Tibial artery (tissue), 4 donors: Measurements from ENCODE around the gene AKAP8L.

Source experiments
- DNase-seq, 2 donors: peaks; one replicate each; pipeline ENCODE4 v3.0.0-alpha.2; 2019
- H3K27ac ChIP-seq, 2 donors: fragments of 200-600 bp; sonication (generic) in 1 of 2; 1 replicate in 1 of 2; 2 replicates in 1 of 2; pipeline ENCODE4 v1.5.1; 2018 to 2019; ENCODE audit warnings: mild to moderate bottlenecking in 1 of 2
- H3K27me3 ChIP-seq, 2 donors: fragments of 200-600 bp; sonication (generic) in 1 of 2; one replicate each; pipeline versions ENCODE4 v1.5.1 to v1.6.0; 2016 to 2019
- H3K36me3 ChIP-seq, 3 donors: fragments of 200-600 bp; sonication (generic) in 2 of 3; one replicate each; pipeline ENCODE4 v1.5.1; 2016 to 2019; ENCODE audit warnings: mild to moderate bottlenecking in 2 of 3
- H3K4me1 ChIP-seq, 4 donors: fragments of 200-600 bp; sonication (generic) in 2 of 4; 1 replicate in 3 of 4; 2 replicates in 1 of 4; pipeline ENCODE4 v1.5.1; 2016 to 2019
- H3K4me3 ChIP-seq, 2 donors: fragments of 200-600 bp; sonication (generic) in 1 of 2; 1 replicate in 1 of 2; 2 replicates in 1 of 2; pipeline ENCODE4 v1.5.1; 2018 to 2019; ENCODE audit warnings: mild to moderate bottlenecking in 2 of 2
- H3K9me3 ChIP-seq, 3 donors: fragments of 200-600 bp; sonication (generic) in 1 of 3; one replicate each; pipeline ENCODE4 v1.5.1; 2016 to 2019
- CTCF ChIP-seq, 2 experiments: fragments of 200-600 bp in 1 of 2; fragments of 450-650 bp in 1 of 2; IDR thresholded peaks; one replicate each; pipeline ENCODE4 v1.5.1; 2017 to 2019; ENCODE audit warnings: antibody characterized with exemption in 2 of 2, mild to moderate bottlenecking in 1 of 2, moderate library complexity in 1 of 2
- intact Hi-C: fragments of 100-400 bp; cut with DNase I; formaldehyde crosslinking; loops from one replicate; pipeline ENCODE4 v1.15.0; 2023; ENCODE audit warnings: low total_unique reads

Gene AKAP8L

GRCh38 chr19:15381864-15382263 lies 36.9 kb downstream of the AKAP8L start:
- intact Hi-C loops: no loop called here
- TF ChIP-seq CTCF (IDR thresholded peaks at IDR 0.05): no peak

GRCh38 chr19:15381429-15381828 lies 37.4 kb downstream of the AKAP8L start:
- Histone ChIP-seq H3K27ac (no peak overlapping the region), H3K4me3 (no peak overlapping the region), H3K4me1 (peaks cover 0 to 27% (median 27%) of the 10 kb centered on the region in 4 donors), H3K27me3 (no peaks in the 10 kb centered on the region), H3K9me3 (no peaks in the 10 kb centered on the region), H3K36me3 (peaks cover 0 to 12% (median 2%) of the 10 kb centered on the region in 3 donors)
- TF ChIP-seq CTCF (IDR thresholded peaks at IDR 0.05): no peak
- no peak for DNase-seq
- intact Hi-C loops: no loop called here

More at GRCh38 chr19:15381864-15382263, 36.9 kb downstream of the AKAP8L start:
- Histone ChIP-seq H3K9me3 (no peaks in the 10 kb centered on the region), H3K4me3 (no peak overlapping the region), H3K27ac (no peak overlapping the region), H3K27me3 (no peaks in the 10 kb centered on the region), H3K36me3 (peaks cover 0 to 17% (median 6%) of the 10 kb centered on the region in 3 donors), H3K4me1 (peaks cover 0 to 22% (median 22%) of the 10 kb centered on the region in 4 donors)
- no peak for DNase-seq

- intact Hi-C loops: loop anchor here (5.0 kb wide), 2 partner anchors 113 to 203 kb away; no protein-coding TSS in a partner anchor
- TF ChIP-seq CTCF (IDR thresholded peaks at IDR 0.05): no peak
- H3K27me3 ChIP-seq: no peaks in the 10 kb centered on the region
- DNase-seq: peak in 1 of 2 donors; percentile 46
- no peaks in the 10 kb centered on the region for H3K9me3 ChIP-seq
- H3K36me3 ChIP-seq: peaks cover 0 to 10% (median 0%) of the 10 kb centered on the region in 3 donors
- H3K4me3 ChIP-seq: peak overlapping the region; percentile 72 to 87
- H3K27ac ChIP-seq: peak overlapping the region; percentile 97
- H3K4me1 ChIP-seq: peaks cover 0 to 40% (median 39%) of the 10 kb centered on the region in 4 donors
These were observed 38.7 kb downstream of the AKAP8L start for GRCh38 chr19:15379999-15380647.

GRCh38 chr19:15379083-15379998 lies 39.4 kb downstream of the AKAP8L start, which contains the start of gene AKAP8:
Gene AKAP8, minus strand, starts transcription at chr19:15379787. Its CDS starts 56 bp downstream, at chr19:15379731.
- intact Hi-C loops: loop anchor here (5.0 kb wide), 2 partner anchors 112 to 202 kb away; no protein-coding TSS in a partner anchor
- peaks cover 0 to 10% (median 0%) of the 10 kb centered on the region in 3 donors for H3K36me3 ChIP-seq
- H3K27me3 ChIP-seq: no peaks in the 10 kb centered on the region
- H3K4me1 ChIP-seq: peaks cover 0 to 48% (median 47%) of the 10 kb centered on the region in 4 donors
- H3K4me3 ChIP-seq: peak within 1 kb of the TSS; percentile 72 to 87
- H3K27ac ChIP-seq: peak within 1 kb of the TSS; percentile 97
- no peaks in the 10 kb centered on the region for H3K9me3 ChIP-seq
- DNase-seq: peak; percentile 97 to 99
- no peak for TF ChIP-seq CTCF (IDR thresholded peaks at IDR 0.05)

GRCh38 chr19:15378534-15379082 lies 40.2 kb downstream of the AKAP8L start:
- intact Hi-C loops: loop anchor here (5.0 kb wide), 2 partner anchors 111 to 201 kb away; no protein-coding TSS in a partner anchor
- H3K4me3 ChIP-seq: peak overlapping the region; percentile 72 to 87
- peaks cover 0 to 55% (median 54%) of the 10 kb centered on the region in 4 donors for H3K4me1 ChIP-seq
- H3K9me3 ChIP-seq: no peaks in the 10 kb centered on the region
- TF ChIP-seq CTCF (IDR thresholded peaks at IDR 0.05): no peak
- DNase-seq: peak in 1 of 2 donors; percentile 30
- H3K27me3 ChIP-seq: no peaks in the 10 kb centered on the region
- peak overlapping the region; percentile 97 for H3K27ac ChIP-seq
- H3K36me3 ChIP-seq: peaks cover 0 to 16% (median 1%) of the 10 kb centered on the region in 3 donors
